GM08714 (cell line): ENCODE measurements around the gene AGBL4.
A peak's percentile ranks its signal among the peaks of the same experiment; 100 is the strongest.

Source experiments
- H3K4me3 ChIP-seq: fragments of 200-500 bp; sonication (Bioruptor generic); 2 replicates; pipeline ENCODE4 v1.5.1; 2014; ENCODE audit warnings: mild to moderate bottlenecking, low read length, inconsistent platforms
- ZNF274 ChIP-seq: IDR thresholded peaks from 2 replicates; pipeline ENCODE4 v1.6.1; 2012; ENCODE audit warnings: mild to moderate bottlenecking, low read depth, low read length

The AGBL4 gene

GRCh38 chr1:48749068-48749467 is 1274.7 kb downstream of the AGBL4 start:
- no peak overlapping the region for H3K4me3 ChIP-seq
- no peak for TF ChIP-seq ZNF274

GRCh38 chr1:48746906-48747305 is 1276.8 kb downstream of the AGBL4 start:
- TF ChIP-seq ZNF274 = no peak
- no peak overlapping the region for H3K4me3 ChIP-seq

GRCh38 chr1:48744032-48744431 is 1279.7 kb downstream of the AGBL4 start:
- no peak overlapping the region for H3K4me3 ChIP-seq

GRCh38 chr1:48743480-48743879 is 1280.3 kb downstream of the AGBL4 start:
- TF ChIP-seq ZNF274 = no peak
- no peak overlapping the region for H3K4me3 ChIP-seq

More at GRCh38 chr1:48744032-48744431, 1279.7 kb downstream of the AGBL4 start:
- no peak for TF ChIP-seq ZNF274

GRCh38 chr1:48741380-48741779 is 1282.4 kb downstream of the AGBL4 start:
- TF ChIP-seq ZNF274 = no peak
- H3K4me3 ChIP-seq = no peak overlapping the region

GRCh38 chr1:48740621-48741020 is 1283.1 kb downstream of the AGBL4 start:
- TF ChIP-seq ZNF274 = no peak
- H3K4me3 ChIP-seq = no peak overlapping the region

- no peak overlapping the region for H3K4me3 ChIP-seq
- no peak for TF ChIP-seq ZNF274
These were observed 1284.7 kb downstream of the AGBL4 start for GRCh38 chr1:48739091-48739490.

GRCh38 chr1:48738356-48738755 is 1285.4 kb downstream of the AGBL4 start:
- H3K4me3 ChIP-seq = no peak overlapping the region
- no peak for TF ChIP-seq ZNF274

- H3K4me3 ChIP-seq = no peak overlapping the region
- no peak for TF ChIP-seq ZNF274
These were observed 1288.0 kb downstream of the AGBL4 start for GRCh38 chr1:48735796-48736195.

GRCh38 chr1:48730164-48730910 is 1293.4 kb downstream of the AGBL4 start:
- TF ChIP-seq ZNF274 = no peak
- peak overlapping the region; percentile 3; the same call in 1 of the 2 replicates for H3K4me3 ChIP-seq

GRCh38 chr1:48728584-48728983 is 1295.2 kb downstream of the AGBL4 start:
- no peak for TF ChIP-seq ZNF274
- H3K4me3 ChIP-seq = no peak overlapping the region

- peak overlapping the region; percentile 40; the same call in 1 of the 2 replicates for H3K4me3 ChIP-seq
- TF ChIP-seq ZNF274 = no peak
These were observed 1297.1 kb downstream of the AGBL4 start for GRCh38 chr1:48726557-48727215.

GRCh38 chr1:48726139-48726538 is 1297.6 kb downstream of the AGBL4 start:
- no peak for TF ChIP-seq ZNF274
- no peak overlapping the region for H3K4me3 ChIP-seq

- TF ChIP-seq ZNF274 = no peak
These were observed 1298.3 kb downstream of the AGBL4 start for GRCh38 chr1:48725341-48726046.

GRCh38 chr1:48720929-48721328 is 1302.8 kb downstream of the AGBL4 start:
- H3K4me3 ChIP-seq = no peak overlapping the region
- no peak for TF ChIP-seq ZNF274

More at GRCh38 chr1:48725341-48726046, 1298.3 kb downstream of the AGBL4 start:
- H3K4me3 ChIP-seq = no peak overlapping the region
